Upper lobe of left lung (tissue), 4 donors: ENCODE measurements around the gene CA9.

Source experiments
- CTCF ChIP-seq, 6 experiments: fragments of 450-650 bp in 4 of 6; fragments of 200-600 bp in 2 of 6; sonication (generic) in 2 of 6; IDR thresholded peaks; one replicate each; pipeline ENCODE4 v1.5.1; 2016 to 2019; ENCODE audit warnings: antibody characterized with exemption in 6 of 6
- EP300 ChIP-seq, 4 donors: sonication (generic); formaldehyde crosslinking; IDR thresholded peaks; one replicate each; pipeline ENCODE4 v1.5.1; 2017; ENCODE audit warnings: antibody characterized with exemption in 4 of 4, control low read depth in 2 of 4
- POLR2A ChIP-seq, 4 donors: fragments of 450-650 bp; IDR thresholded peaks; one replicate each; pipeline ENCODE4 v1.5.1; 2016 to 2017; ENCODE audit warnings: antibody characterized with exemption in 4 of 4, mild to moderate bottlenecking in 2 of 4
- POLR2AphosphoS5 ChIP-seq, 2 donors: sonication (generic); formaldehyde crosslinking; IDR thresholded peaks; one replicate each; pipeline ENCODE4 v1.5.1; 2017; ENCODE audit warnings: antibody characterized with exemption in 2 of 2

- TF ChIP-seq CTCF (IDR thresholded peaks at IDR 0.05): no peak
- no peak for TF ChIP-seq POLR2A (IDR thresholded peaks at IDR 0.05)
- TF ChIP-seq POLR2AphosphoS5 (IDR thresholded peaks at IDR 0.05): no peak
- no peak for TF ChIP-seq EP300 (IDR thresholded peaks at IDR 0.05)
Measured at GRCh38 chr9:35666549-35666948, 7.2 kb upstream of the CA9 start.
